Cardiac muscle cell (in vitro differentiated cells and primary cell): ENCODE results near the gene NFYA. TPM values are rescaled to one million over a fixed set of nuclear protein-coding genes. Genes with fewer than 3 reads are reported as not detected.

ENCODE experiments used
- DNase-seq, 2 donors: peaks; one replicate each; pipeline versions ENCODE4 v3.0.0 to v3.0.0-alpha.2; 2010 to 2017; ENCODE audit warnings: low read depth in 1 of 2, low spot score in 1 of 2
- H3K27ac ChIP-seq: fragments of 200-600 bp; sonication (generic); 2 replicates; pipeline ENCODE4 v1.5.1; 2016
- H3K27me3 ChIP-seq: fragments of 200-600 bp; sonication (generic); 2 replicates; pipeline ENCODE4 v1.6.0; 2016; ENCODE audit warnings: control low read depth
- H3K36me3 ChIP-seq: fragments of 200-600 bp; sonication (generic); 2 replicates; pipeline ENCODE4 v1.5.1; 2016; ENCODE audit warnings: control low read depth
- H3K4me1 ChIP-seq: fragments of 200-600 bp; sonication (generic); 2 replicates; pipeline ENCODE4 v1.8.1; 2017; ENCODE audit warnings: low read depth, mild to moderate bottlenecking, mixed run types
- H3K4me3 ChIP-seq: fragments of 200-600 bp; sonication (generic); 2 replicates; pipeline ENCODE4 v1.5.1; 2016; ENCODE audit warnings: mild to moderate bottlenecking
- H3K9me3 ChIP-seq: fragments of 200-600 bp; sonication (generic); 2 replicates; pipeline ENCODE4 v1.5.1; 2017; ENCODE audit warnings: low read depth, mild to moderate bottlenecking, control low read depth
- CTCF ChIP-seq: IDR thresholded peaks from 2 replicates; pipeline ENCODE4 v1.5.1; 2012; ENCODE audit warnings: low read depth, mild to moderate bottlenecking, low read length
- polyA plus RNA-seq: library from polyadenylated mRNA; unstranded; fragments of >200 nt; fragmentation: Nextera tagmentation; extraction: Ambion mirVana; gene quantifications from 2 replicates; pipeline ENCODE4 v1.2.1, GENCODE V29; 2016
- total RNA-seq: library from RNA; depleted of rRNA; stranded (reverse); fragments of >200 nt; gene quantifications from 2 replicates; pipeline ENCODE4 v1.2.3, GENCODE V29; 2016

Gene NFYA
- total RNA-seq: 9.8 and 14.4 TPM in 2 replicates
- 8.0 and 14.5 TPM in 2 replicates for polyA plus RNA-seq

- no peak for TF ChIP-seq CTCF
- peak within 1 kb of the TSS; percentile 99 for H3K27ac ChIP-seq
- H3K4me3 ChIP-seq: peak within 1 kb of the TSS; percentile 83
- H3K27me3 ChIP-seq: no peaks in the 10 kb centered on the region
- H3K36me3 ChIP-seq: no peaks in the 10 kb centered on the region
- H3K4me1 ChIP-seq: peaks cover 29% of the 10 kb centered on the region
- no peaks in the 10 kb centered on the region for H3K9me3 ChIP-seq
- DNase-seq: peak in 1 of 2 donors; percentile 100
Observed at GRCh38 chr6:41072836-41073202, at the start of gene NFYA. Gene NFYA (plus strand): TSS chr6:41072974. CDS start chr6:41079090, 6,116 bp downstream.

GRCh38 chr6:41023114-41023513, 49.7 kb upstream of the NFYA start:
- H3K9me3 ChIP-seq: no peaks in the 10 kb centered on the region
- no peaks in the 10 kb centered on the region for H3K36me3 ChIP-seq
- no peak overlapping the region for H3K27ac ChIP-seq
- no peak for TF ChIP-seq CTCF
- no peaks in the 10 kb centered on the region for H3K27me3 ChIP-seq
- DNase-seq: no peak
- no peak overlapping the region for H3K4me3 ChIP-seq
- peaks cover 4% of the 10 kb centered on the region for H3K4me1 ChIP-seq

- Histone ChIP-seq H3K36me3 (no peaks in the 10 kb centered on the region), H3K4me1 (peaks cover 14% of the 10 kb centered on the region), H3K4me3 (no peak overlapping the region), H3K27me3 (no peaks in the 10 kb centered on the region), H3K27ac (no peak overlapping the region), H3K9me3 (no peaks in the 10 kb centered on the region)
- DNase-seq: no peak
- no peak for TF ChIP-seq CTCF
Observed at GRCh38 chr6:41025966-41026530, 46.7 kb upstream of the NFYA start.

- no peaks in the 10 kb centered on the region for H3K9me3 ChIP-seq
- peaks cover 14% of the 10 kb centered on the region for H3K4me1 ChIP-seq
- TF ChIP-seq CTCF: no peak
- H3K27ac ChIP-seq: no peak overlapping the region
- DNase-seq: no peak
- H3K36me3 ChIP-seq: no peaks in the 10 kb centered on the region
- H3K27me3 ChIP-seq: no peaks in the 10 kb centered on the region
- peak overlapping the region; percentile 8 for H3K4me3 ChIP-seq
Observed at GRCh38 chr6:41027241-41027640, 45.5 kb upstream of the NFYA start.

GRCh38 chr6:41027799-41028560, 44.8 kb upstream of the NFYA start:
- Histone ChIP-seq H3K9me3 (no peaks in the 10 kb centered on the region), H3K27me3 (no peaks in the 10 kb centered on the region), H3K4me3 (peak overlapping the region; percentile 8), H3K36me3 (no peaks in the 10 kb centered on the region), H3K4me1 (peaks cover 14% of the 10 kb centered on the region), H3K27ac (peak overlapping the region; percentile 26)
- peak; percentile 98 for TF ChIP-seq CTCF
- peak; percentile 80 to 82 for DNase-seq
